IPS DF 6.9 (cell line): Measurements from ENCODE around the gene TMEM232.
A peak's percentile ranks its signal among the peaks of the same experiment; 100 is the strongest.

Experiments
- DNase-seq: peaks from one replicate; pipeline ENCODE4 v3.0.0-alpha.2; 2013; ENCODE audit warnings: low read depth, low spot score
- H3K27ac ChIP-seq: one replicate; pipeline ENCODE4 v1.5.1; 2013; ENCODE audit warnings: low read length, control low read depth
- H3K27me3 ChIP-seq: 2 replicates; pipeline ENCODE4 v1.6.1; 2013; ENCODE audit warnings: mild to moderate bottlenecking, low read length; ENCODE audit not compliant: control insufficient read depth, insufficient read depth
- H3K36me3 ChIP-seq: 2 replicates; pipeline ENCODE4 v1.6.1; 2013; ENCODE audit warnings: low read length; ENCODE audit not compliant: control insufficient read depth, insufficient read depth
- H3K4me1 ChIP-seq: 2 replicates; pipeline ENCODE4 v1.6.1; 2013; ENCODE audit warnings: low read length; ENCODE audit not compliant: control insufficient read depth, insufficient read depth
- H3K4me3 ChIP-seq: 2 replicates; pipeline ENCODE4 v1.5.1; 2013; ENCODE audit warnings: mild to moderate bottlenecking, low read length
- H3K9me3 ChIP-seq: 2 replicates; pipeline ENCODE4 v1.6.1; 2013; ENCODE audit warnings: low read length, inconsistent platforms; ENCODE audit not compliant: control insufficient read depth, insufficient read depth
- WGBS: extraction: QIAGEN DNeasy Blood & Tissue Kit; methylation state at CpG from one replicate; pipeline ENCODE4 v1.1.7; 2013; ENCODE audit warnings: mixed read lengths, missing lambda C conversion rate; ENCODE audit not compliant: insufficient read length, insufficient coverage; 5-methylcytosine and 5-hydroxymethylcytosine counted together

Gene TMEM232

GRCh38 chr5:110631236-110631635 lies 95.2 kb downstream of the TMEM232 start:
- Histone ChIP-seq H3K4me1 (no peaks in the 10 kb centered on the region), H3K9me3 (no peaks in the 10 kb centered on the region), H3K4me3 (no peak overlapping the region), H3K36me3 (no peaks in the 10 kb centered on the region), H3K27me3 (no peaks in the 10 kb centered on the region), H3K27ac (no peak overlapping the region)
- no peak for DNase-seq
- WGBS: no CpG with 5 or more reads among the region's 1 CpG

DNA sequence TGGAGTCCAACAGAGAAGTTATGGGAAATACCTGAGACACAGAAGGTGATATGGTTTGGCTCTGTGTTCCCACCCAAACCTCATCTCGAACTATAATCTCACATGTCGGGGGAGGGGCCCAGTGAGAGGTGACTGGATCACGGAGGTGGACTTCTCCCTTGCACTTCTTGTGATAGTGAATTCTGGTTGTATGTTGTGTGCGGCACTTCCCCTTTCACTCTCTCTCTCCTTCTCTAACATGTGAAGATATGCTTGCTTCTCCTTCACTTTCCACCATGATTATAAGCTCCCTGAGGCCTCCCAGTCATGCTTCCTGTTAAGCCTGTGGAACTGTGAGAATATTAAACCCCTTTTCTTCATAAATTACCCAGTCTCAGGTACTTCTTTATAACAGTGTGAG lies 96.1 kb downstream of the TMEM232 start:
- DNase-seq: no peak

DNA sequence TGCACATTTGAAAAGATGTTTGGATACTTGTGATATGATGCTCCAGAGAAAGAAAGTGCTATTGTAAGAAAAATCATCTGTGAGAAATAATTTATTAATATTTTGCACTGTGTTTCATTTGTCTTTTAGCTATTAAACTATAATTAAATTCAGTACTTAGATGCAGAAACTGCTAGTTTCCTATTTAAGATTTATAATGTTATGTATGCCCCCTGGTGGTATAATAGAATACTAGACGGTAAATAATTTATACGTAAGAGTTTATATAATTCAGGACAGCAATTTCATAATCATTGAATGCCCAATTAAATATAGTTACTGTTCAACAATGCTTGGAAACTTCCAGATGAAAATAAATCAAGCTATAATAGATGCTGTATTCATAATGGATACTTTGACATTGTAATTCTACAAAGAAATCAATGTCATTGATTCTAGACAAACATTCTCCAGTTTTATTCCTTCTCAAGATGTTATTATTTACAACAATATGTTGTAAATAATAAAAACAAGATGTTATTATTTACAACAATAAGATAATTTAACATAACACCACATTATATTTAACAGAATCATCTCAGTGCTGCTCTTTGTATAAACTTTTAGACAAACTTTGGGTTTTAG lies 101.0 kb downstream of the TMEM232 start:
- Histone ChIP-seq H3K27ac (no peak overlapping the region), H3K36me3 (no peaks in the 10 kb centered on the region), H3K27me3 (no peaks in the 10 kb centered on the region), H3K9me3 (no peaks in the 10 kb centered on the region), H3K4me3 (no peak overlapping the region), H3K4me1 (no peaks in the 10 kb centered on the region)
- no peak for DNase-seq
- WGBS: no CpG with 5 or more reads among the region's 2 CpGs

More for the DNA sequence above, 96.1 kb downstream of the TMEM232 start:
- H3K4me3 ChIP-seq: no peak overlapping the region
- no peaks in the 10 kb centered on the region for H3K9me3 ChIP-seq
- H3K27me3 ChIP-seq: no peaks in the 10 kb centered on the region
- no CpG with 5 or more reads among the region's 4 CpGs for WGBS
- H3K27ac ChIP-seq: no peak overlapping the region
- no peaks in the 10 kb centered on the region for H3K4me1 ChIP-seq
- H3K36me3 ChIP-seq: no peaks in the 10 kb centered on the region

DNA sequence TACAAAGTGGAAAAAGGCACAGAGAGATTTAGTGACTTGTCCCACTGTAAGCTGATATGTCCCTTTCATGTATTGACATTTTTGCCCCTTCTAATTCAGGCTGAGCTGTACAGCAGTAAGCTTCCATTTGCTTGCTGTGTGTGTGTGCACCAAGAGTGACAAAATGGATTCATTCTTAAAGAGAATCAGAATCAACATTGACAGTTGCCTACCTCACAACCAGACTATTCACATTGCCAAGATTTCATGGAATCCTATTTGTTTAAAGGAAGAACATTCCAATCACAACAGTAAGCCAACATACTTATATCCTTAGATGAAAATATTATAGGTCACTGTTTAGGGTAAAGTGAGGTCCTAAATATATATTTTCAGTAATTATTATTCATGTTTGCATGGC lies 102.6 kb downstream of the TMEM232 start:
- Histone ChIP-seq H3K4me3 (no peak overlapping the region), H3K9me3 (no peaks in the 10 kb centered on the region), H3K36me3 (no peaks in the 10 kb centered on the region), H3K27ac (no peak overlapping the region), H3K27me3 (no peaks in the 10 kb centered on the region), H3K4me1 (no peaks in the 10 kb centered on the region)
- no peak for DNase-seq

DNA sequence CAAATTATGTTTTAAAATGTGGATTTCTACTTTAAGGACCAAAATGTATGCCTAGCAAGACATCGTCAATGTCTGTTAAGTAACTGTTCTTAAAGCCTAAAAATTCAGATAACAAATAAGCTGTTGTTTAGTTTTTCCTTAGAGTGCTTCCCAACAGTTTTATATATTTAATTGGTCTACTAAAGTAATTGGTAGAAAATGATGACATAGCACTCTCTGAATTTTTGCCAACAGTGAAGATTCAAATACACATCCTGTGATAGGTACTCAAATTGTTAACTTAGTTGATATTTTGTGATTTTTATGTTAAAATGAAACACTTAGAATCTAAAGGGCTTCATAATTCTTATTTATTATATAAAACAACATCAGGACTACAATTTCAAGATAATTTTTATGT lies 107.5 kb downstream of the TMEM232 start:
- no peaks in the 10 kb centered on the region for H3K36me3 ChIP-seq
- H3K27ac ChIP-seq: no peak overlapping the region
- no peak for DNase-seq
- H3K4me1 ChIP-seq: no peaks in the 10 kb centered on the region
- H3K27me3 ChIP-seq: no peaks in the 10 kb centered on the region
- H3K9me3 ChIP-seq: no peaks in the 10 kb centered on the region
- no CpG with 5 or more reads among the region's 1 CpG for WGBS
- no peak overlapping the region for H3K4me3 ChIP-seq

- no CpG with 5 or more reads among the region's 1 CpG for WGBS
- Histone ChIP-seq H3K27ac (no peak overlapping the region), H3K9me3 (no peaks in the 10 kb centered on the region), H3K36me3 (no peaks in the 10 kb centered on the region), H3K4me1 (no peaks in the 10 kb centered on the region), H3K4me3 (no peak overlapping the region), H3K27me3 (no peaks in the 10 kb centered on the region)
- no peak for DNase-seq
Observed at GRCh38 chr5:110616009-110616408, 110.5 kb downstream of the TMEM232 start.

- WGBS: no CpG with 5 or more reads among the region's 4 CpGs
- no peak overlapping the region for H3K4me3 ChIP-seq
- no peak for DNase-seq
- no peak overlapping the region for H3K27ac ChIP-seq
- no peaks in the 10 kb centered on the region for H3K27me3 ChIP-seq
- H3K36me3 ChIP-seq: no peaks in the 10 kb centered on the region
- no peaks in the 10 kb centered on the region for H3K4me1 ChIP-seq
- H3K9me3 ChIP-seq: no peaks in the 10 kb centered on the region
Observed at GRCh38 chr5:110612794-110613247, 113.7 kb downstream of the TMEM232 start.

- no CpG with 5 or more reads among the region's 6 CpGs for whole genome bisulfite sequencing
- H3K4me1 ChIP-seq: no peaks in the 10 kb centered on the region
- DNase-seq: no peak
- no peaks in the 10 kb centered on the region for H3K27me3 ChIP-seq
- no peaks in the 10 kb centered on the region for H3K9me3 ChIP-seq
- H3K36me3 ChIP-seq: no peaks in the 10 kb centered on the region
- H3K27ac ChIP-seq: no peak overlapping the region
- no peak overlapping the region for H3K4me3 ChIP-seq
Observed at GRCh38 chr5:110611817-110612216, 114.7 kb downstream of the TMEM232 start.

DNA sequence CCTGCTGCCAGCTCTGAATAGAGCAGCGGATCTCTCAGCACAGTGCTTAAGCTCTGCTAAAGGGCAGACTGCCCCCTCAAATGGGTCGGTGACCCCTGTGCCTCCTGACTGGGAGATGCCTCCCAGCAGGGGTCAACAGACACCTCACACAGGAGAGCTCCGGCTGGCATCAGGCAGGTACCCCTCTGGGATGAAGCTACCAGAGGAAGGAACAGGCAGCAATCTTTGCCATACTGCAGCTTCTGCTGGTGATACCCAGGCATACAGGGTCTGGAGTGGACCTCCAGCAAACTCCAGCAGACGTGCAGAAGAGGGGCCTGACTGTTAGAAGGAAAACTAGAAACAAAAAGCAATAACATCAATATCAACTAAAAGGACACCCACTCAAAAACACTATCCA lies 131.6 kb downstream of the TMEM232 start:
- H3K9me3 ChIP-seq: no peaks in the 10 kb centered on the region
- no peaks in the 10 kb centered on the region for H3K36me3 ChIP-seq
- DNase-seq: no peak
- no peak overlapping the region for H3K4me3 ChIP-seq
- WGBS: no CpG with 5 or more reads among the region's 4 CpGs
- no peak overlapping the region for H3K27ac ChIP-seq
- no peaks in the 10 kb centered on the region for H3K27me3 ChIP-seq
- peaks cover 1% of the 10 kb centered on the region; the same call in 1 of the 2 replicates for H3K4me1 ChIP-seq

DNA sequence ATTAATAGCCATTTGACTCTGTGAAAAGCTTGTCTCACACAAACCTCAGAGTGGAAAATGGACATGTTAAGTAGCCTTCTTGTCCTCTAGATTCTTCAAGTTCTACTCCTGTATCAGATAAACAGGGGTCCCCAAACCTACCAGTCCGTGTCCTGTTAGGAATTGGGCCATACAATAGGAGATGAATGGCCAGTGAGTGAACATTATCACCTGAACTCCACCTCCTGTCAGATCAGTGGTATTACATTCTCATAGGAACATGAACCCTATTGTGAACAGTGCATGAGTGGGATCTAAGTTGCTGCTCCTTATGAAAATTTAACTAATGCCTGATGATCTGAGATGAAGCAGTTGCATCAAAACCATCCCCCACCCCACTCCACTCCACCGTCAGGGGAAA lies 136.3 kb downstream of the TMEM232 start:
- no peaks in the 10 kb centered on the region for H3K9me3 ChIP-seq
- H3K4me3 ChIP-seq: no peak overlapping the region
- DNase-seq: peak; percentile 7
- H3K27me3 ChIP-seq: no peaks in the 10 kb centered on the region
- H3K4me1 ChIP-seq: peaks cover 1% of the 10 kb centered on the region; the same call in 1 of the 2 replicates
- H3K36me3 ChIP-seq: no peaks in the 10 kb centered on the region
- no peak overlapping the region for H3K27ac ChIP-seq
- no CpG with 5 or more reads among the region's 2 CpGs for WGBS

GRCh38 chr5:110588286-110588980 lies 138.0 kb downstream of the TMEM232 start:
- no peak overlapping the region for H3K27ac ChIP-seq
- no CpG with 5 or more reads among the region's 3 CpGs for WGBS
- H3K36me3 ChIP-seq: no peaks in the 10 kb centered on the region
- H3K27me3 ChIP-seq: no peaks in the 10 kb centered on the region
- H3K4me3 ChIP-seq: no peak overlapping the region
- peaks cover 1% of the 10 kb centered on the region; the same call in 1 of the 2 replicates for H3K4me1 ChIP-seq
- DNase-seq: no peak
- no peaks in the 10 kb centered on the region for H3K9me3 ChIP-seq
